Measurements from ENCODE around the gene MARF1.
A peak's percentile ranks its signal among the peaks of the same experiment; 100 is the strongest.
"Not testable (repeated sequence)": the region's sequence is repeated elsewhere in the genome, so short reads cannot be mapped to it uniquely, and the experiment has no call there.

MARF1 gene

DNA sequence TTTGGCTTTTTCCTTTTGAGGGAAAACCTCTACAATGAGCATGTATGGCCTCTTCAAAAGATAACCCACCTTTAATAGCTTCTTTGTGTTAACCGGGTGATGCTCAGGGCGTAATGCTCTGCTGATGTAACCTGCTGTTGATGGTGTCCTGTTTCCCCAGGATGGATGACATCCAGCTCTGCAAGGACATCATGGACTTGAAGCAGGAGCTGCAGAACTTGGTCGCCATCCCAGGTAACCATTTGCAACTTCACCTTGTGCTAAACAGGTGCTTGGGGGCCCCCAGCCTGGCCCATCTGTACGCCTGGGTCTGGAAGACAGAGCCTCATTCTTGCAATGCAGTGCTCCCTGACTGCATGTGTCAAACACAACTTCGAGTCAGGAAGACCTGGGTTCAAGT is 75.1 kb downstream of the MARF1 start:
- no peak for DNase-seq

DNA sequence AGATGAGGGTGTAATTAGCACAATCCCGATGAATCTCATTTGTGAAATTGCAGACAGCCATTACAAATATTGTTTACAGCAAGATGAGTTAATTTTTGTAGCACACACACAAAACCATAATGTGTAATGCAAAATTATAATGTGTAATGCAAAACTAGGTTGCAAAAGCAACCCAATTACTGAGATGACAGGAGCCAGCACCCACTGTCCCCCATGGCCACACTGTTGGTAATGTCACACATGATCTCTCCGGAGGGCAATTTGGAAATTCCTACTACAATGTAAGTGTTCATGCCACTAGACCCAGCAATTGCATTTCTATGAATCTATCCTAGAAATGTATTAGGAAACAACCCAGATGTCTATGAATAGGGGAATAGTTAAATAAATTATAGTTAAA is 76.9 kb downstream of the MARF1 start:
- DNase-seq, result no peak

DNA sequence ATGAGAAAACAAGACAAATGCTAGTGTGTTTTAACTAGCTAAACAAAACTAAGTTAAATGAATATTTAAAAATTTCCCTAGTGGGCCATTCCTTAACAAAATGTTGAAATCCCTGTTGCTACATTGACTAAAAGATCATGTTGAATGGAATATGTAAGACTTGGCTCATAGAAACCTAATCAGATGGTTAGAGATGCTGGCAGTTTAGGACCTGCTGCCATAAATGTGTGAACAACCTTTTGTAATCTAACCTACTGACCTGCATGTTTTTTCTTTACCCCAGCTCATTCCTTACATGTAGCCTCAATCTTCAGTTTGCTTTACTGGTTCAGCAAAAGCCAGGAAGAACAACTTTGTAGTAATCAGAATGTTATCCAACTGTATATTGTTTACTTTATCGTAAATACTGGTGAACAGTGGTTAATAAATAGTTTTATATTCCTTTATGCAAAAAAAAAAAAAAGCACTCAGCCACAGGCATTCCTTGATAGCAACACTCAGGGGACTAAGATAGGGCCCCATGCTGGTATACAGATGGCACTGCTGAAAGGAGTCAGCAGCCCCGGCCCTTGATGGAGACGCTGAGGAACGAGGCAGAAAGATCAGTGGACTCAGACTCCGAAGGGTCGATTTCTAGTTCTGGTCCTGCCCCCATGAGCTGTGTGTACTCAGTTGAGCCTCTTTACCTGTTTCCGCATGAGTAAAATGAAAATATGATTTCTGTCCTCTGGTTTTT is 78.2 kb downstream of the MARF1 start:
- DNase-seq, result no peak

DNA sequence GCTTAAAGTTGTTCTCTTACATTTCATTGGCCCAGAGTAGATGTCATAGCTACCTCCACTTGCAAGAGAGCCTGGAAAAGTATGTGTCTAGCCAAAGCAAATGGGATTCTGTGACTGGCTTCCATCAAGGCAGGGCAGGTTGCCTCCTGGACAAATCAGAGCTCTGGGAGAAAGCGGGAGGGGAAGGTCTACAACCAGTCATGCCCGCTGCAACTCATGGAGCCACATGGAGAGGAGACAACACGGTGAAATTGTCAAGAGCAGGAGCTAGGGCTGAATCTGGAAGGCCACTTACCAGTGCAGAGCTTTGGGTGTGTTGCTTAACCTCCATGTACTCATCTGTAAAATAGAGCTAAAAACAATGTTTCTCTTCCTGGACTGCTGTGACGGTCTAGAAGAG is 83.8 kb downstream of the MARF1 start:
- DNase-seq, result no peak

DNA sequence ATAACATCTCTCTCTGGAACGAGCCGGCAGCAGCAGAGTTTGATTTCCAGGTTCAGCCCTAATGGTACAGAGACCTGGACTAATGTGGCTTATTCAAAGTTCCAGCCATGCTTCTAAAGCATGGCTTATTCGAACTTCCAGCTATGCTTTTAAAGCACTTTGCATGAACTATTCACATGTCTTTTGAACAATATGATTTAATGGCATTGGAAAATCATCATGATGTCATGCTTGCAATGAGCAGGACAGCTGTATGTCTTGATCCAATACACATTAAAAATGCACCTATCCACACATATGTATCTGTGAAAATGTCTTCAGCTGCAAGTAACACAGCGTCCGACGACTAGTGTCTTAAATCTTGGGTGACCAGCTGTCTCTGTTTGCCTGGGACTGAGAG is 85.7 kb downstream of the MARF1 start:
- DNase-seq, result no peak

DNA sequence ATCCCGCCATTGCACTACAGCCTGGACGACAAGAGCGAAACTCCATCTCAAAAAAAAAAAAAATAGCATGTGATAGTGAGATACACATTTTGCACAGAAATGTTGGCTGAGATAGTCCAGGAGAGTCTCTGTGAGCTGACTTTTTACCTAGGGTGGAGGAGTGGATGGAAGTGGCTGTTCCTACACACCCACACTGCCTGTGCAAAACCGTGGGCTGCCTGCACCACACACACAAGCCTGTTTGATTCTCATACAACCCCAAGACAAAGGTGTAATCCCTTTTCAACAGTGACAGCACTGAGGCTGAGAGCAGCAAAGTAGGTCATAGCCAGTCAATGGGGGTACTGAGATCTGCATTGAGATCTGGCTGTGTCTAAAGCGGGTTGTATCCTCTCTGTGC is 86.8 kb downstream of the MARF1 start:
- DNase-seq, result no peak

DNA sequence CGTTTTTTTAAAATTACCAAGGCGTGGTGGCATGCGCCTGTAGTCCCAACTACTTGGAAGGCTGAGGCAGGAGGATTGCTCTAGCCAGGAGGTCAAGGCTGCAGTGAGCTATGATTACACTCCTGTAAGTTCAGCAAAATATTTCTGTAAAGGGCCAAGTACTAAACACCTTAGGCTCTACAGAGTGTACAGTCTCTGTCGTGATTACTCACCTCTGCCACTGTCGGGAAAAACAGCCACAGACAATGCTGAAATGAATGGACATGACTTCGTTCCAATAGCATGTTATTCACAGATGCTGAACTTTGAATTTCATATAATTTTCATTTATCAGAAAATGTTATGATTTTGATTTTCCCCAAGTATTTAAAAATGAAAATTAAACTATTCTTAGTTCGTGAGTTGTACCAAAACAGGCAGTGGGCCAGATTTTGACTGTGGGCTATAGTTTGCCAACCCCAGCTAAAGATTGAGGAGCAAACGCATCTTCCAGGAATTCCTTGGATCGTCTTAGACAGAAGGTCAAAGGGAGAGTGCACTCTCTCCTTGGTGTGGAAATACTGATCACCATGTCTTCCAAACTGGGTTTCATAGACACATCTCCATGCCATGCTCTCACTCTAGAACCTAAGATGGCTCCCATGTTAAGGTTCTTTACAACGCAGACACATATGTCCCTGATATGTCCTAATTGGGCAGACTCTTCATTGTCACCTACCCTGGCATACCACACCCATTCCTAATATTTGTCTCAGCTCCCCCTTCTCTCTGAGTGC is 89.5 kb downstream of the MARF1 start:
- DNase-seq, result peak; percentile 21

DNA sequence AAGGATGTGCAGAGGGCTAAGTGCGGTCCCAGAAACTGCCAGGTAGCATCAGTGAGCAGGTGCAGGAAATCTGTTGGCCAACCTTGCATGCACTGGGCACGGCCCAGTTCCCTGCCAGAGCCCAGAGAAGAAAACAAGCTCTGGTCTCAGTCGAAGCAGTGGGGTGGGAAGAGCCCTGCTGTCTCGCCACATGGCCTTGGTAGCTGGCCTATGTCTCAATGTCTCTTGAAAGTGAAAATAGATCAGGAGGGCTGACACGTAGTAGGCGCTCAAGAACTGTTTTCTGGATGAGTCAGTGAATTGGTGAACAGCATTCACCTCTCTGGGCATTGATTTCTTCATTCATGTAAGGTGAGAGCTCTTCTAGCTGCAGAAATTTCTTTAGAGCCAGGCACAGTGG is 90.4 kb downstream of the MARF1 start:
- no peak for DNase-seq

DNA sequence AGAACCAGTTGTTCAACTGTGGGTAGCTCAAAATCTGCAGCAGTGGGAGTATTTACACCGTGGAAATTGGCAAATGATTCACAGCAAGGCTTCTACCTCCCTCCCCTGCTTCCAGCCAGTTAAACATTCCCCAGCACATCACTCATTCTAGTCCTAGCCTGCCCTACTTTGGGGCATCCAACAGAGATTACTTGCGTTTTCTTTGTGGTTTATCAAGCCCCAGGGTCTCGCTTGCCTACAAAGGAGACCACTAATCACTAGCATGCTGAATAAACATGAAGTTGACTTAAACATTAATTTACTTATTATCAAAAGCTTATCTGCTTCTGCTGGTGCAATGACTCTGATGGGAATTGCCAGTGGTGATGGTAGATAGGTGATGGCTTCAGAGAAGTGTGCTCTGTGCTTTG is 94.5 kb downstream of the MARF1 start:
- no peak for DNase-seq

DNA sequence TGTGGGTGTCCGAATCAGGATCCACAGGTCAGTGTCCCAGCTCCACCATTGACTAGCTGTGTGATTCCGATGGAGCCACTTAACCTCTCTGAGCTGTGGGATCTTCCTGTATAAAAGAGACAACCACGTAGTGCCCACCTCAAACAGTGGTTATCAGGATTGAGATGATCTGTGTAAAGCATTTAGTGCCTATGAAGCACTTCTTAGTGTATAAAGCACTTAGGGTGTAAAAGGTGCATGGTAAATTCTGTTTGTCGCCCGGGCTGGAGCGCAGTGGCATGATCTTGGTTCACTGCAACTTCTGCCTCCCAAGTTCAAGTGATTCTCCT is 95.2 kb downstream of the MARF1 start:
- DNase-seq, result no peak

DNA sequence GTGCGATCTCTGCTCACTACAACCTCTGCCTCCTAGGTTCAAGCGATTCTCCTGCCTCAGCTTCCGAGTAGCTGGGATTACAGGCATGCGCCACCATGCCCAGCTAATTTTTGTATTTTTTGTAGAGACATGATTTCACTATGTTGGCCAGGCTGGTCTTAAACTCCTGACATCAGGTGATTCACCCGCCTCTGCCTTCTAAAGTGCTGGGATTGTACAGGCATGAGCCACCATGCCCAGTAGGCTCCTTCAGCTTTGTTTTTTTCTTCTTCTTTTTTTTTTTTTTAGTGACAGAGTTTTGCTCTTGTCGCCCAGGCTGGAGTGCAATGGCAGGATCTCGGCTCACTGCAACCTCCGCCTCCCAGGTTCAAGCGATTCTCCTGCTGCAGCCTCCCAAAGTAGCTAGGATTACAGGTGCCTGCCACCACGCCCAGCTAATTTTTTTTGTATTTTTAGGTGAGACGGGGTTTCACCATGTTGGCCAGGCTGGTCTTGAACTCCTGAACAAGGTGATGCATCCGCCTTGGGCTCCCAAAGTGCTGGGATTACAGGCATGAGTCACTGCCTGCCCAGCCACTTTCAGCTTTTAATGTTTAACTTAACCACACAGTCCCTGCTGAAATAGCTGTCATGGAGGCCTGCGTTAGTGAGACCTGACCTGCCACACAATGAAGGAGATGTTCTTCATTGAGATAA is 95.7 kb downstream of the MARF1 start:
- DNase-seq, result not testable (repeated sequence)

DNA sequence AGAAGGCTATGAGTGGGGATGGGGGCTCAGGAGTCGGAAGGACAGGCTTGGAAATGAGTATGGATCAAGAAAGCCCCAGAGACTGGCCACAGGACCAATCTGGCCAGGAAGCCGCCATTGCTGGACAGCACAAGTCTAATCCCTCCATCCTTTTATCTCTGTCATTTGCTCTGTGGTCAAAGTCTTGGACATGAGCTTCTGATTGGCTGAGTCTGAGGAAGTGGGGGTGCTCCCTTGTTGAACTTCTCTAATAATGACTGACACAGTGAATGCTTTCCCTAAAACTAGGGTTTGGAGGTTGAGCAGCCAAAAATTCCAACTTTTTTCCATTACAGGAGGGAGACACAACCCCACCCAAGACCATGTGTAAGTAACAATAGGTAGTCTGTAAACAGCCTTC is 97.4 kb downstream of the MARF1 start:
- DNase-seq, result no peak

DNA sequence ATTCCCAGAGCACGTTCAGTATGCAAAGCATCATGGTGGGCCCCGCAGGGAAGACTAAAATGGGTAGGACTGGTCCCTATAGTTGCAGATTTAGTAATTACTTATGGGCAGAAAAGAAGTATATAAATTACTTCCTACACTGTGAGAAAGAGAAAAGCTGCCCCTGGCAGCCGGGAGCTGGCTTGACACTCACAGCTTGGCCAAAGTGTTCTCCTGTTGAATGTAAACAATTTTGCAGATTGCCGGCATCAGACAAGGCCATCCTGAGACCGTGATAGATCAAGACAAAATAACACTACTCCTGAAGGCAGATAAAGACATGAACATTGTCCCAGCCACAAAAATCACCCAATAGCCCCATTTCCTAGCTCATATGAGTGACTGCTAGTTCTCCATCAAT is 98.5 kb downstream of the MARF1 start:
- DNase-seq, result no peak

Measured in stimulated activated CD4-positive, alpha-beta T cell treated with anti-CD3 and anti-CD28 coated beads, Interleukin-4, amount 100 ng/mL, for 24 hours (primary cell).